LNCaP clone FGC (cell line): Measurements from ENCODE around the gene UBE2Q2.

Source experiments
- DNase-seq: peaks from one replicate; pipeline ENCODE4 v3.0.0-alpha.2; 2011; ENCODE audit warnings: low read depth
- H3K4me3 ChIP-seq: 2 replicates; pipeline ENCODE4 v1.5.1; 2011; ENCODE audit warnings: mild to moderate bottlenecking, low read depth, low read length, control low read depth
- CTCF ChIP-seq: IDR thresholded peaks from 2 replicates; pipeline ENCODE4 v1.5.1; 2012; ENCODE audit warnings: mild to moderate bottlenecking; ENCODE audit not compliant: control insufficient read depth, insufficient read depth; ENCODE audit errors: extremely low read depth

The UBE2Q2 gene

GRCh38 chr15:75830910-75831805, 12.1 kb upstream of the UBE2Q2 start:
- DNase-seq, result no peak
- no peak overlapping the region for H3K4me3 ChIP-seq
- TF ChIP-seq CTCF, result no peak

- TF ChIP-seq CTCF, result no peak
- no peak overlapping the region for H3K4me3 ChIP-seq
- peak; percentile 60 for DNase-seq
These were observed 11.5 kb upstream of the UBE2Q2 start for GRCh38 chr15:75831806-75832102.

DNA sequence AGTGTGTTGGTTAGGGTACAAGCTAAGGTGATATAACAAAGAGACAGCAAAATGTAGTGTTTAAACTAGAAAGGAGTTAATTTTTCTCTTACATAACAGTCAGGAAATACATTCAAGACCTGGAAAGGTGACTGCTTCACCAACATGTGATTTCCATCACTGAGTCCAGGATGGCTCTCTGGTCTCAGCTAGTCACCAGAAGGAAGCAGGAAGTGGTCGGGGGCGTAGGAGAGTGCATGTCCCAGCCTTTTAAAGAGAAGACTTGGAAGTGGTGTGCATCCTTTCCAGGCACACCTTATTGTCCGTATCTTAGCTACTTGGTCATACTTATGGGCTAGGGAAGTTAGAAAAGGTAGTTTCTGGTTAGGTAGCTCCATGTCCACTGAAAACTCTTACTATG, 11.1 kb upstream of the UBE2Q2 start:
- H3K4me3 ChIP-seq, result no peak overlapping the region
- DNase-seq, result no peak
- TF ChIP-seq CTCF, result no peak

DNA sequence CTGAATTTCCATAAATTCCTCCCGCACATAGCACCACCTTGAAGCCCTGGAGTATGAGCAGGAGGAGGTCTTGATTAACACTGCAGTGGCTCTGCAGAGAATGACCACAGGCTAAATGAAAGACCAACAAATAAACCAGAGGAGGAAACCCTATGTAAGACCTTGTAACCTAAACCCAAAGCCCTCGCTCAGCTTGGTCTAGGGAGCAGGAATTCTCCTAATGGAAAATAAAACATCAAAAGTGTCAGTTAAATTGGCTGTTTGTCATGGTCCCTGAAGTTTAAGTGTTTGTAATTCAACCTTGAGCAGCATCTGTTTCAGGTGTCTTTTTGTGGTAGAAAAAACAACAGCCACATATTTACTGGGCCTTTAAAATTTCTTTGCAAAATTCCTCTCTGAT, 9.2 kb upstream of the UBE2Q2 start:
- TF ChIP-seq CTCF, result no peak
- H3K4me3 ChIP-seq, result no peak overlapping the region
- DNase-seq, result no peak

DNA sequence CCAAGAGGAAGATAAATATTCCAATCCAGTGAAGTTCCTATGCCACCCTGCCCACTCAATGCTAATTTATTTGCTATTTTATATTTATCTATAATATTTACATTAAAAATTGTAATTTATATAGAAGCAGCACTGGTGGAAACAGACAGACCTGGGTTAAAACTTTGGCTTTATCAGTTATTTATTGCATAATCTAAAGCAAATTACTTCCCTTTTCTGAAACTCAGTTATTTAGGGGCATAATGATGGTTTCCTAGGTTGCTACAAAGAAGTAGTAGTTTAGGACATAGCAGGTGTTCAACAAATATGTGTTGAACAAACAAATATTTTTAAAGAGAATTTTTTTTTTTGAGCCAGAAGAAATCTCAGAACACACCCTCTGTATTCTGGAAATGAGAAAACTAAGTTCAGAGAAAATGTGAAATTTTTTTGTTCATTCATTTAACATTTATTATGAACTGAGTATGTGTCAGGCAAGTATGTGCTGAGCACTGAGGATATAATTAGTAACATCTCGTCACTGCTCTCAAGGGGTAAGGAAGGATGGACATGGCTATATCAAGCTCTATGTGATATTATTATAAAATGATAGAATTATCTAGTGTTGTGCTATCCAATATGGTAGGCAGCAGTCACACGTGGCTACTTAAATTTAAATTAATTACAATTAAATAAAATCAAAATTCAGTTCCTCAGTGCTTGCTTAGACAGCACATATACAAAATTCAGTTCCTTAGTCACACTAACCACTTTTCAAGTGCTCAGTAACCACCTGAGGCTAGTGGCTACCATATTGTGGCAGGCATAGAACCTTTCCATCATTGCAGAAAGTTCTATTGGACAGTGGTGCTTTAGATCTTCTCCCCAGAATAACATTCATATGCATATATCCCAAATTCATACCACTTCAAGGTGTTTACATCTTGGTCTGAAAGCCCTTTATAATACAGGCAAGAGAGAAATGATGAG, 7.0 kb upstream of the UBE2Q2 start:
- no peak for DNase-seq
- no peak overlapping the region for H3K4me3 ChIP-seq
- no peak for TF ChIP-seq CTCF

DNA sequence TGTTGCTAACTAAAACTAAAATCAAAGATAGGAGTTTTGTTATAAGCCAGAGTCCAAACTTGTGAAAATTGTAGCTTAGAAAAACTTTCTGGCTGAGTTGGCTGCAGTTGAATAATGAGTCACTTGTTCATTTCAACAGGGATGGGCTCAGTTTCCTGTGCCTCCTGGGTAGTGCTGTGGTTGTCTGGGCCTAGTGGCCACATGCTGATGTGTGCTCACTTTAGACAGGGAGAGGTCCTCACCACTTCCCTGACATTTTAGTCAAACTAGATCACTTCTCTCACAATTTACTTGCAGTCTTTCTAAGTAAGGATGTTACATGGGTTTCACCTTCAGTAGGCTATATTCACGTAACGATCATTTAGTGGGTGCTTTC, 6.3 kb upstream of the UBE2Q2 start:
- no peak for DNase-seq
- H3K4me3 ChIP-seq, result no peak overlapping the region
- TF ChIP-seq CTCF, result no peak

DNA sequence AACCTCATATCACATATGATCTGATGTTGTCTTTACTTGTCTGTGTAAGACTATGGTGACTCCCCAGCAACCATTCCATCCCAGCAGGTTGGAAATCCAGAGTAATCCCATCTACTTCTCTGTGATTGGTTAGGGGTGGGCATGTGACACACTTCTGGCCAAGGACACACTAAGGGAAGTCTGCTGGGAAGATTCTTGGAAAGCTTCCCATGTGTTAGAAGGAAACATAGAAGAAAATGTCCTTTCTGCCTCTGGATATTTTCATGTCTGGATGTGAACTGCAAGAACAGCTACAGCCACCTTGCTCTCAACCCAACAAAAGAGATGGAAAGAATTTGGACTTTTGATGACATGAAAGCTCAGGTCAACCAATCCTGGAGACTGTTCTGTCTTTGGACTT, 2.6 kb upstream of the UBE2Q2 start:
- DNase-seq, result no peak
- TF ChIP-seq CTCF, result no peak
- no peak overlapping the region for H3K4me3 ChIP-seq
